Effector memory CD4-positive, alpha-beta T cell (primary cell): ENCODE measurements around the gene OR2A42.
"Not testable (repeated sequence)": the region's sequence is repeated elsewhere in the genome, so short reads cannot be mapped to it uniquely, and the experiment has no call there.

ENCODE experiments used
- DNase-seq, 3 donors: peaks; one replicate each; pipeline ENCODE4 v3.0.0-alpha.2; 2020
- H3K27ac ChIP-seq: 2 replicates; pipeline ENCODE4 v1.7.0; 2013; ENCODE audit warnings: mild to moderate bottlenecking, low read length, moderate library complexity; ENCODE audit not compliant: insufficient read depth, poor library complexity, severe bottlenecking
- H3K27me3 ChIP-seq: replicated peaks from 2 replicates; pipeline ENCODE4 v1.7.0; 2013; ENCODE audit warnings: mild to moderate bottlenecking, low read length; ENCODE audit not compliant: insufficient read depth, control insufficient read depth, poor library complexity, severe bottlenecking
- H3K36me3 ChIP-seq: 2 replicates; pipeline ENCODE4 v1.7.0; 2013; ENCODE audit warnings: mild to moderate bottlenecking, low read length, moderate library complexity; ENCODE audit not compliant: control insufficient read depth, insufficient read depth
- H3K4me1 ChIP-seq: 2 replicates; pipeline ENCODE4 v1.7.0; 2013; ENCODE audit warnings: low read length, mild to moderate bottlenecking; ENCODE audit not compliant: control insufficient read depth, insufficient read depth, poor library complexity, severe bottlenecking
- H3K4me3 ChIP-seq: 2 replicates; pipeline ENCODE4 v1.7.0; 2013; ENCODE audit warnings: low read length, low read depth, mild to moderate bottlenecking; ENCODE audit not compliant: insufficient read depth, poor library complexity, severe bottlenecking
- H3K9me3 ChIP-seq: 2 replicates; pipeline ENCODE4 v1.7.0; 2013; ENCODE audit warnings: mild to moderate bottlenecking, low read length, moderate library complexity; ENCODE audit not compliant: control insufficient read depth

Gene OR2A42

DNA sequence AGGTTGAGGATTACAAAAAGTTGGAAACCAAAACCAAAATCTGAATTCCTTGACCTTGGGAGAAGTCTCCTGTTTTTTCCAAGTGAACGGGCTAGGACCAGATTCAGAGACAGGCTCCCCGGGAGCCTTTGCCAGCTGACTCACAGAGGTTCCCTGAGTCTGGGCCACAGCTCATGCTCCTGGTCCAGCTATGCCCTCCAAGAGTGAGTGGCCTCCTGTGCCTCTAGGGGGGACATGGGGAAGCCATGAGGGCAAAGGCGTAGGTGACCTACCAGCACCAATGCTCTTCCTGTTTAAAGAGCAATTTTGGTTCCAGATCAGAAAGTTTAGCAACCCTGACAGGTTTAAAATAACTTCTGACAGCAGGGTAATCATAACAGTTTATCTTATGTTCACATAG lies 10.6 kb downstream of the OR2A42 start:
- H3K4me3 ChIP-seq, H3K27me3 ChIP-seq, H3K27ac ChIP-seq, H3K36me3 ChIP-seq, DNase-seq, H3K4me1 ChIP-seq, H3K9me3 ChIP-seq: not testable (repeated sequence)

DNA sequence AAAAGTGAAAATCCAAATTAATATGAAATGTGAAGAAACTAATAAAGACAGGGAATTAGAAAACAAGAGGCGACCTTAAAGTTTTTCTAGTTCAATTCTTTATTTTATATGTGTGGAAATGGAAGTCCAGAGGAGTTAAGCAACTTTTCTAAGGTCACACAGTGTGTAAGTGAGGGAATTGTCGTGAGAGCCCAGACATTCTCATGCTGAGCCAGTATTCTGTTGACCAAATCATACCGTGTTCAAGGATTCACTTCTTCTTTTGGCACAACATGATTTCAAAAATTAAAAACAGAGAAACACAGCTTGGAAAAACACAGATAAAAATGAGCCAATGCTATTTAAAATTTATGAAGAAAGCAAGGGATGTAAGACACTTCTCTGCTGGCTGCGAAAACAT lies 12.5 kb downstream of the OR2A42 start:
- not testable (repeated sequence) for DNase-seq, H3K27me3 ChIP-seq, H3K9me3 ChIP-seq

DNA sequence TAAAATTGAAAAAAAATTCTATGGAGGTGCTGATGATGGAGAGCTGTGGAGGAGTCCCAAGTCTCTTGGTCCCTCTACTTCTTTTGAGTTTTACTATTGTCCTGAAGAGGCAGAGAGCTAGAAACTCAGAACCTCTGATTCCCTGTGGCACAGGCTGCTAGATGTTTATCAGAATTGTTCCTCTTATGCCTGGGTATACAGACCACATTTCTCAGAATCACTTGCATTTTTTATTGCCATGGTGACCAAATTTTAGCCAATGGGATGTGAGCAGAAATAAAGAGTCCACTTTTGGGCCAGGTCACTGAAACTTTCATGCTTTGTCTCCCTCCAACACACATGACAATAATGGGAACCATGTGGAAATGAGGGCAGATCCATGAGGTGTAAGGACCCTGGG lies 15.7 kb downstream of the OR2A42 start:
- H3K36me3 ChIP-seq, H3K4me3 ChIP-seq, DNase-seq, H3K4me1 ChIP-seq, H3K27me3 ChIP-seq, H3K27ac ChIP-seq, H3K9me3 ChIP-seq: not testable (repeated sequence)

More for the DNA sequence above, 12.5 kb downstream of the OR2A42 start:
- H3K4me1 ChIP-seq, H3K27ac ChIP-seq, H3K36me3 ChIP-seq, H3K4me3 ChIP-seq: not testable (repeated sequence)

DNA sequence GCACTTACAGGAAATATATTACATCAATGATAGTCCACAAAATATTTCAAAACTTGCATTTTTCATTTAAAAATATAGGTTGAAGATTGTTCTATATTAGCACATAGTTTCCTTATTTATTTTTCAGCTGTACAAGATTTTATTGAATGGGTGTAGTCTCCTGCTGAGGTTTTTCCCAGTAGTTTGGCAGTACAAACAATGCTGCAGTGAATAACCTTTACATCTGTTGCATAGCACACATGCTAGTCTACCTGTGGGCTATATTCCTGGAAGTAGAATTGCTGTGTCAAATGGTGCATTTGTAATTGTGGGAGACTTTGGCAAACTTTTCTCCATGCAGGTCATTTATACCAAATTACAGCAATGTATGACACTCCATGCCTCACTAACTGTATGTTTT lies 18.9 kb downstream of the OR2A42 start:
- not testable (repeated sequence) for H3K27ac ChIP-seq, DNase-seq, H3K4me3 ChIP-seq, H3K4me1 ChIP-seq, H3K36me3 ChIP-seq, H3K27me3 ChIP-seq, H3K9me3 ChIP-seq

DNA sequence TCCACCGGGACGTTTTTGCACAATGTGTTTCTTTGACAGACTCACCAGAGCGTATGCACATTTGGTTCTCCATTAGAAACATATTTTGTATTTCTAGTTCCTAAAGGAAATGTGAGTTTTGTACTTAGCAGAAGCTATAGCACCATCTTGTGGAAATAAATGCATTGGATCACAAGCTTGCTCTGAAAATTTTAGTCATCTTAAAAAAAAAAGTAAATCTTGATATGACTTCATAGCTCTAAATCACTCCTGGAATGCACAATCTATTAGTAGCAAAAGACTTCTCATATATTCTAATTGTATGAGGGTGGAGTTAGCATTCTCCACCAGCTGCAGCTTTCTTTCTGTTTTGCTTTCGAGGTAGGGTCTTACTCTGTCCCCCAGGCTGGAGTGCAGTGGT lies 20.3 kb downstream of the OR2A42 start:
- H3K4me3 ChIP-seq, H3K27ac ChIP-seq, DNase-seq, H3K36me3 ChIP-seq, H3K4me1 ChIP-seq, H3K9me3 ChIP-seq, H3K27me3 ChIP-seq: not testable (repeated sequence)

DNA sequence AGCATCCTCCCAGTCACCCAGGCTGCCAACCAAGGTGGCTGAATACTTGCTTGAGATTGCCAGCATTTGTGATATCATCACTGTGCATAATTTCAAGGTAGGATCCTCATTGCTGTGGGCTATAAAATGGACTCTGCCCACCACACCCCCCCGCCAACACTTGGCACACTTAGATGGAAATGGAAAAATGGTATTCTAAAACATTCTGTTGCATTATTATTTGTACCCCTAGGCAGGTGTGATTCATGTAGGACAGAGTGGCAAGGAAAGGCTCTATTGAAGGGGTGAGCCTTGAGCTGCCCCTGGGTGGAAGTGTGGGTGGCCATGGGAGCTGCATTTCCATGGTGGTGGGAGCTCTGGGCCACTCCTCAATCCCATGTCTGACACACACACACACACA lies 20.8 kb downstream of the OR2A42 start:
- DNase-seq, H3K4me1 ChIP-seq, H3K27ac ChIP-seq, H3K4me3 ChIP-seq, H3K27me3 ChIP-seq, H3K36me3 ChIP-seq, H3K9me3 ChIP-seq: not testable (repeated sequence)

DNA sequence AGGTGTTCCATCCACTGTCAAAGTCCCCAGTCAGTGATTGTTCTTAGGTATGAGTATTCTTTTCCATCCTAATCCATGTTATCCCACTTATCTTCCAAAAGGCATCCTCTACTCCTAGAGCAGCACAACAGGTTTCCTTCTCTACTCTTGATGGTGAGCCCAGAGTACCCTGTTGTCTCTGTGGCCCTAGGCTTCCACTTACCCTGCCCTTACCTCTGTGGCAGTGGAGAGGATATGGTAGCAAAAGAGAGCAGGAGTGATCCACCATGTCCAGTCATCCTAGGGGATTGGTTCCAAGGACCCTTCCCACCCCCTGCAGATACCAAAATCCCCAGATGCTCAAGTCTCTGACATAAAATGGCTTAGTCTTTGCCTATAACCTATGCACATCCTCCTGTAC lies 22.2 kb downstream of the OR2A42 start:
- not testable (repeated sequence) for H3K4me3 ChIP-seq, H3K36me3 ChIP-seq, DNase-seq, H3K27ac ChIP-seq, H3K27me3 ChIP-seq, H3K4me1 ChIP-seq, H3K9me3 ChIP-seq

DNA sequence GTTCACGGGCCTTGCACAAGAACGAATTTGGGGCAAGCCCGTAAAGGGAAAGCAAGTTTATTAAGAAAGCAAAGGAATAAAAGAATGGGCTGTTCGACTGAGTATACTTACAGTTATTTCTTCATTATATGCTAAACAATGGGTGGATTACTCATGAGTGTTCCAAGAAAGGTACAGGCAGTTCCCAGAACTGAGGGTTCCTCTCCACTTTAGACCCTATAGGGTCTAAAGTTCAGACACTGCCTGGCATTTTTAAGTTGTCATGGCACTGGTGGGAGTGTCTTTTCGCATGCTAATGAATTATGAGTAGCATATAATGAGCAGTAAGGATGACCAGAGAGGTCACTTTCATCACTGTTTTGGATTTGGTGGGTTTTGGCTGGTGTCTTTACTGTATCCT lies 34.1 kb downstream of the OR2A42 start:
- DNase-seq, H3K4me3 ChIP-seq, H3K4me1 ChIP-seq, H3K27me3 ChIP-seq, H3K9me3 ChIP-seq, H3K36me3 ChIP-seq, H3K27ac ChIP-seq: not testable (repeated sequence)

DNA sequence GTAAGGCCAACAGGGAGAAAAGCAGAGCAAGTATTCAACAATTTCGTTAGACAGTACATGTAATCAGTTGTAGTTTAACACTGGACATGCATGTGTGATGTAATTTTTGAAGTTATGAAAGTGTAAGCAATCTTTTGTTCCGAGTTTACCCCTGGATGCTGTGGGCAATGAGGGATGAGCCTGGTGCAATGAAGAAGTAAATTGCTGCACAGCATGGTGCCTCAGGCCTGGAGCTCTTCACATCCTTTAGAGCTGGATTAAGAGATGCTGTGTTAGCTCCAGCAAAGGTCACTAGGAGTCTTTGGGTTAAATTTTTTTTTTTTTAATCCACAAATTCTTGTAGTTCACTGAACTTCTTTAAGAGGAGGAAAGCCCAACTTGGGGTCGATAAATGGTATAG lies 36.3 kb downstream of the OR2A42 start:
- not testable (repeated sequence) for H3K9me3 ChIP-seq, H3K4me3 ChIP-seq, H3K27me3 ChIP-seq, DNase-seq, H3K36me3 ChIP-seq, H3K4me1 ChIP-seq, H3K27ac ChIP-seq

DNA sequence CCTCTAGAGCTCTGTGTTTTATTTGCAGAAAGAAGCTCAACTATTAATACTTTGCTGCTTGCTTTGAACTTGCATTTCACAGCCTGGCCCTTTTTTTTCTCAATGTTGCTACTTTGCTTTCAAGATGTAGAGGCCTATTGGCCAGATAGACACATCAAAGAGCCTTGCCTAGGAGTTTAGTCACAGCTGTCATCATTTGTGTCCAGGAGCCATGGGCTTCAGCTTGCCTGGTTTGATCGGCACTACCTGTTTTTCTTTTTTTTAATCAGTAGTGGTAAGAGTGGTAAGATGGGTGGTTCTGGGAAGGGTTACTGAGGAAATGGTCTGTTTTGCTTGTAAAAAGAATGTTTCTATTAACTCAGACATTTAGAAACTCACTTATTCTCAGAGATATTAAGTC lies 37.4 kb downstream of the OR2A42 start:
- not testable (repeated sequence) for H3K36me3 ChIP-seq, H3K4me3 ChIP-seq, H3K9me3 ChIP-seq, H3K4me1 ChIP-seq, DNase-seq, H3K27me3 ChIP-seq, H3K27ac ChIP-seq

DNA sequence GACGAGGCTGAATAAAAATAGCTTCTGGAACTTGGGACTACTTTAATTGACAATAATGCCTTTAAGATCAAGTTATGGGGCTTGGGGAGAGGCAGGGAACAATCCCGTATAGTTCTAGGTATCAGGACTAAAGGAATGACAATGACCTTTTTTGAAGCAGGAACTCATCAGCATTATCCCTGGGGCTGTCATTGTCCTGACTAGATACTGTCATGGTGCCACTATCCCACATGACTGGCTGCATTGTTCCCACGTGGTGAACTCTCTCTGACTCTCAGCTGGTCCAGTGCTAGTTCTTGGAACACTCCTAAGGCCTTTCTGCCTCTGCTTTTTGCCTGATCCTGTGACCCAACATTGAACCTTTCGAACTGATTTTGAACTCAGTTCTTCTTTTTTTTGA lies 40.5 kb downstream of the OR2A42 start:
- not testable (repeated sequence) for H3K9me3 ChIP-seq, H3K4me3 ChIP-seq, H3K27ac ChIP-seq, H3K4me1 ChIP-seq, H3K36me3 ChIP-seq, DNase-seq, H3K27me3 ChIP-seq
